ENCODE measurements around the gene CKM.
"Not testable (repeated sequence)": the region's sequence is repeated elsewhere in the genome, so short reads cannot be mapped to it uniquely, and the experiment has no call there.

CKM gene

DNA sequence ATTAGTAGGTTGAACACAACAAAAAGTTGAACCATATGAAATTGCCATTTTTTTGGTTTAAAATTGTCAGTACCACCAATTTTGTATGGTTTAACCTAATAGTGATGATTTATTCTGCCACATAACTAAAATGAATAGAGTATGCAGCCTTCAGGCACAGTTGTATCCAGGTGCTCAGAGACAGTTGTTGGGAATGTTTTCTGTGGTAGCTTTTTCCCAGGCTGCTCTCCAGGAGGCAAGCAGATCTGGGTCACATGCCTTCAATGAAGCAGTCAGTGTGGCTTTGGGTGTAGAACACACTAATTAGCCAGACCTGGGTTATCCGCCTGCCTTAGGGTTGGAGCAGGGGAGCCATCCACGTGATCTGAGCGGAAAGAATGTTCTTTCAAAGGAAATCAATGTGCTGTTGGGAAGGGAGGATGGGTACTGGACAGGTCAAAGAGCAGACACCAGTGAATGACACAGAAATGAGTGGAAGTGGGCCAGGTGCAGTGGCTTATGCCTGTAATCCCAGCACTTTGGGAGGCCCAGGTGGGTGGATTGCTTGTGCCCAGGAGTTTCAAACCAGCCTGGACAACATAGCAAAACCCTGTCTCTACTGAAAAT, 43.0 kb downstream of the CKM start:
- DNase-seq = no peak

- no peak for DNase-seq
Observed at GRCh38 chr19:45278087-45278486, 44.6 kb downstream of the CKM start.

DNA sequence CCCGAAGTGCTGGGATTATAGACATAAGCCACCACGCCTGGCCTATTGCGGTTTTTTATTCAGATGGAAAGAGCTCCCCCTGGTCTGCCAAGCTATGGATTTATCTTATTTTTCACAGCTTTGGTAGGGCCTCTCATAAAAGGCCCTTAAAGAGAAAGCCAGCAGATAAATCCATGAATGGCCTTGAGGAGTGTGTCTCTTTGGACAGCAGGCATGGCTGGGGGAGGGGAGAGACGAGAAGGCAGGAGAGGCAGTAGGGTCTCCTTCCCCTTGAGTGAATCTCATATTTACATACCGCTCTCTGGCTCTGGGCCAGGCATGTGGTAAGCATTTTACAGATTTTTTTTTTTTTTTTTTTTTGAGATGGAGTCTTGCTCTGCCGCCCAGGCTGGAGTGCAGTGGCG, 46.4 kb downstream of the CKM start:
- DNase-seq = peak; percentile 16

DNA sequence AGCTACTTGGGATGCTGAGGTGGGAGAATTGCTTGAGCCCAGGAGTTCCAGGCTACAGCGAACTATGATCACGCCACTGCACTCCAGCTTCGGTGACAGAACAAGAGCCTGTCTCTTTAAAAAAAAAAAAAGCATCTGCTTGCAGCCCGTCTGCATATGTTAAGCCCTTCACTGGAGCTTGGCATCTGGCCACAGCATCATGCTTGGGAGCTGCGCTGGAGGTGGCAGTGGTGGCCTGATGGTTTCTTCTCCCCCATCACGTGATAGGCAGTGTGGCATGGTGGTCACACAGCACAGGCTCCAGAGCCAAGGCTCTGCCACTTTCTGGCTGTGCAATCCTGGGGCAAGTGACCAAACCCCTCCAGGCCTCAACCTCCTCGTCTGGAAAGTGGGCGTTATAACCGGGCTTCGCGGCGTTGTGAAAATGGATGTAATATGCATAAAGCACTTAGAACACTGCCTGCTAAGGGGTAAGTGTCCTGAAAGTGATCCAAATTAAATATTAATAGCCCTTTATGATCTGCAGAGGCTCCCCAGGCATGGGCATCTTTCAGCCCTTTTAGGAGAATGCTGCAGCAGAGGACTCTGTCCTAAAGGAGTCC, 47.2 kb downstream of the CKM start:
- no peak for DNase-seq

DNA sequence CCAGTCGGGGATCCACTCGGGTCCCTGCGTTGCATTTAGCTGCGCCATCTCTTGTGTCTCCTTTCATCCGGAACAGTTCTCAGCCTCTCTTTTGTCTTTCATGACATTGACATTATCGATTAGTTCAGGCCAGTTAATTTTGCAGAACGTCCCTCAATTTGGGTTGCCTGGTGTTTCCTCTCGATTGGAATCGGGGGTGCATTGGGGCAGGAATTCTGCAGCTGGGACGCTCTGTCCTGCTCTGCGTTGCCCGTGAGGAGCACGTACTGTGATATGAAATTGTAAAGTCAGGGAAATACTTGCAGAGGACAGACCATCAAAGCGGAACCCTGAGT, 49.2 kb downstream of the CKM start:
- no peak for DNase-seq

GRCh38 chr19:45271735-45272108, 51.0 kb downstream of the CKM start:
- no peak for DNase-seq

DNA sequence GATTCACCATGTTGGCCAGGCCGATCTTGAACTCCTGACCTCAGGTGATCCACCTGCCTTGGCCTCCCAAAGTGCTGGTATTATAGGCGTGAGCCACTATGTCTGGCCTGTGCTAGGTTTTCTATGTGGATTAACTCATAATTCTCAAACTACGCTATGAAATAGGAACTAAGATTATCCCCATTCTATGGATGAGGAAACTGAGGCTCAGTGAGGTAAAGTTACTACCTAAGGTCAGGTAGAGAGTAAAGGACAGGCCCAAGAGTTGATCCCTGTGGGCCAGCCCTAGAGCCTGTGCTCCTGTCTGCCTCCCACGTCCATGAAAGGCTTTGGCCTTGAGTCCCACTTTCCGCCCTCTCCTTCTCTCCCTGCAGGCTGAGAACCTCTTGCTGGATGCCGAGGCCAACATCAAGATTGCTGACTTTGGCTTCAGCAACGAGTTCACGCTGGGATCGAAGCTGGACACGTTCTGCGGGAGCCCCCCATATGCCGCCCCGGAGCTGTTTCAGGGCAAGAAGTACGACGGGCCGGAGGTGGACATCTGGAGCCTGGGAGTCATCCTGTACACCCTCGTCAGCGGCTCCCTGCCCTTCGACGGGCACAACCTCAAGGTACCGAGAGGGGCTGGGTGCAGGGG, 51.5 kb downstream of the CKM start:
- DNase-seq = no peak

GRCh38 chr19:45269939-45270338, 52.7 kb downstream of the CKM start:
- not testable (repeated sequence) for DNase-seq

GRCh38 chr19:45267296-45267695, 55.4 kb downstream of the CKM start:
- DNase-seq = no peak

DNA sequence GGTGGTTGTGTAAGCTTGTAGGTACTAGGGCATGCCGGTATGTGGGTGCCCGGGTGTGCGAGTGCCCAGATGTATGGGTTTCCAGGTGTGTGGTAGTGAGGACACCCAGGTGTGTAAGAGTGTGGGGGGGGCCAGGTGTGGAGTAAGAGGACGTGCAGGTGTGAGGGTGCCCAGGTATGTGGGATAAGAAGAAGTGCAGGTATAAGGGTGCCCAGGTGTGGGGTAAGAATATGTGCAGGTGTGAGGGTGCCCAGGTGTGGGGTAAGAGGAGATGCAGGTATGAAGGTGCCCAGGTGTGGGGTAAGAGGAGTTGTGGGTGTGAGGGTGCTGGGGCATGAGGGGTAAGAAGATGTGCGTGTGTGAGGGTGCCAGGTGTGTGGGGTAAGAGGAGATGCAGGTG, 57.3 kb downstream of the CKM start:
- peak; percentile 12 for DNase-seq

DNA sequence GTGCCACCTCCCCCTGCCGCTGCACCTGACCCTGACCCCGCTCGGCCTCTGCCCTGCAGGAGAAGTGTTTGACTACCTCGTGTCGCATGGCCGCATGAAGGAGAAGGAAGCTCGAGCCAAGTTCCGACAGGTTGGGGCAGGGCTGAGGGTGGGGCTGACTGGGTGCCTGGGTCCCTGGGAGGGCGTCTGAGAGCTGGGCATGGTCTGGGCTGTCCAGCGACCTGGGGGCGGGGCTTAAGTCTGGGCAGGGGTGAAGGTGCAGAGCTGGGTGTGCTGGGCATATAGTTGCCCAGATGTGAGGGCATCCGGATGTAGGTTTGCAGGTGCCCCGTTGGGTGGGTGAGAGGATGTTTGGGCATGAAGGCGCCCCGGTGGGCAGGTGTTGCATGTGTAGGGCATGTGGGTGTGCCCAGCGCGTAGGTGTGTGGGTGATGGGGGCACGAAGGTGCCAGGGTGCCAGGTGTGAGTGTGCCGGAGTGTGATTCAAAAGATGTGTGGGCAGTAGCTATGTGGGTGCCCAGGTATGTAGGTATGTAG, 57.8 kb downstream of the CKM start:
- no peak for DNase-seq

GRCh38 chr19:45263013-45263412, 59.7 kb downstream of the CKM start:
- DNase-seq = no peak

- no peak for DNase-seq
Observed at GRCh38 chr19:45262570-45262969, 60.1 kb downstream of the CKM start.

- DNase-seq = no peak
Observed at GRCh38 chr19:45258862-45259261, 63.8 kb downstream of the CKM start.

- no peak for DNase-seq
Observed at GRCh38 chr19:45256836-45257235, 65.8 kb downstream of the CKM start.

All from RPMI8226 (cell line).